ENCODE data around the gene HOXC6. TPM values are rescaled to one million over a fixed set of nuclear protein-coding genes. Genes with fewer than 3 reads are reported as not detected.

HOXC6 gene
- total RNA-seq, 4 donors from 2014 or later, result 3.6 to 17.3 (median 7.2) TPM

- Histone ChIP-seq H3K4me1 (peaks cover 0 to 99% (median 33%) of the 10 kb centered on the region in 4 donors), H3K4me3 (peak overlapping the region in 3 of 4 donors; percentile 1 to 40 (median 3)), H3K27ac (peak overlapping the region; percentile 65 to 99 (median 81)), H3K36me3 (peaks cover 0 to 7% (median 0%) of the 10 kb centered on the region in 3 donors), H3K9me3 (no peaks in the 10 kb centered on the region), H3K27me3 (peaks cover 0 to 63% of the 10 kb centered on the region in 2 donors)
- no peak for DNase-seq (ENCODE audit: low spot score in 2 of 2)
- TF ChIP-seq EP300 (IDR thresholded peaks at IDR 0.05) (no peak), POLR2A (IDR thresholded peaks at IDR 0.05) (no peak)
- TF ChIP-seq, protein P1, sequence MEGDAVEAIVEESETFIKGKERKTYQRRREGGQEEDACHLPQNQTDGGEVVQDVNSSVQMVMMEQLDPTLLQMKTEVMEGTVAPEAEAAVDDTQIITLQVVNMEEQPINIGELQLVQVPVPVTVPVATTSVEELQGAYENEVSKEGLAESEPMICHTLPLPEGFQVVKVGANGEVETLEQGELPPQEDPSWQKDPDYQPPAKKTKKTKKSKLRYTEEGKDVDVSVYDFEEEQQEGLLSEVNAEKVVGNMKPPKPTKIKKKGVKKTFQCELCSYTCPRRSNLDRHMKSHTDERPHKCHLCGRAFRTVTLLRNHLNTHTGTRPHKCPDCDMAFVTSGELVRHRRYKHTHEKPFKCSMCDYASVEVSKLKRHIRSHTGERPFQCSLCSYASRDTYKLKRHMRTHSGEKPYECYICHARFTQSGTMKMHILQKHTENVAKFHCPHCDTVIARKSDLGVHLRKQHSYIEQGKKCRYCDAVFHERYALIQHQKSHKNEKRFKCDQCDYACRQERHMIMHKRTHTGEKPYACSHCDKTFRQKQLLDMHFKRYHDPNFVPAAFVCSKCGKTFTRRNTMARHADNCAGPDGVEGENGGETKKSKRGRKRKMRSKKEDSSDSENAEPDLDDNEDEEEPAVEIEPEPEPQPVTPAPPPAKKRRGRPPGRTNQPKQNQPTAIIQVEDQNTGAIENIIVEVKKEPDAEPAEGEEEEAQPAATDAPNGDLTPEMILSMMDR (IDR thresholded peaks at IDR 0.05), result no peak
- WGBS, 2 donors, result 38 to 48% methylated on average over 52 to 53 of the region's 53 CpGs
Observed at GRCh38 chr12:54029529-54030441, 1.5 kb downstream of the HOXC6 start.

- Histone ChIP-seq H3K4me3 (peak overlapping the region in 2 of 4 donors; percentile 16 to 40), H3K9me3 (no peaks in the 10 kb centered on the region), H3K36me3 (peaks cover 0 to 7% (median 0%) of the 10 kb centered on the region in 3 donors), H3K27me3 (peaks cover 0 to 63% of the 10 kb centered on the region in 2 donors), H3K27ac (peak overlapping the region; percentile 65 to 99 (median 81)), H3K4me1 (peaks cover 0 to 99% (median 30%) of the 10 kb centered on the region in 4 donors)
- WGBS, 2 donors, result 44 to 48% methylated on average over 7 of the region's 7 CpGs
- TF ChIP-seq, protein P1 (IDR thresholded peaks at IDR 0.05), result no peak
- TF ChIP-seq EP300 (IDR thresholded peaks at IDR 0.05) (no peak), POLR2A (IDR thresholded peaks at IDR 0.05) (no peak)
- DNase-seq (ENCODE audit: low spot score in 2 of 2), result no peak
Observed at GRCh38 chr12:54030442-54030801, 2.2 kb downstream of the HOXC6 start.

DNA sequence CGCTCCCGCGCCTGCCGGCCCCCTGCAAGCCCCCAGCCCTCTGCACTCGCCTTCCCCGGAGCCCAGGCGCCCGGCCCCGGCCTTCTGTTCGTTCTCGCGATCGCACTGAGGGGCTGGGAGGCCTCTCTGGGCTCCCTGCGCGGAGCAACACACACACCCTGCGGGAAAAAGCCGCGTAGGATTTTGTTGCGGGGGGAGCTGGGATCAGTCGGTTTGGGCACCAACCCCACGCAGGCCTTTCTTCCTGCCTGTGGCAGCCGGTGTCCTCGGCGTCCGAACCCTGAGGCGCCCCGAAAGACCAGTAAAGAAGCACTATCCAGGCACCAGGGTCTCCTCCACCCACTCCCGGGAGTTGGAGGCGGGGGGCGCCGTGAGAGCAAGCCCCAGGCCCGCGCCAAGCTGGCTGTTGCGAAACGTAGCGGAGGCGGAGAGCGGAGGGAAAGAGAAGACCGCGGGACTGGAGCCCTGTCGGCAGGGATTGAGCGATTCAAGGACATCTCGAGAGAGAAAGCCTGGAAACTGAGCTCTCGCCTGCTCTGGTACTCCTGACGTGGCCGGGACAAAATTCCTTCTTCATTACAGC is 2.7 kb downstream of the HOXC6 start:
- peaks cover 0 to 99% (median 28%) of the 10 kb centered on the region in 4 donors for H3K4me1 ChIP-seq
- no peak for DNase-seq (ENCODE audit: low spot score in 2 of 2)
- peak in 1 of 2 donors; percentile 14 for TF ChIP-seq POLR2A (IDR thresholded peaks at IDR 0.05)
- peak in 1 of 2 donors; percentile 64 for TF ChIP-seq EP300 (IDR thresholded peaks at IDR 0.05)
- TF ChIP-seq, protein P1 (IDR thresholded peaks at IDR 0.05), result peak in 1 of 5 experiments; percentile 19
- H3K4me3 ChIP-seq, result peak overlapping the region in 3 of 4 donors; percentile 9 to 40 (median 16)
- H3K27ac ChIP-seq, result peak overlapping the region; percentile 65 to 99 (median 81)
- H3K36me3 ChIP-seq, result peaks cover 0 to 7% (median 0%) of the 10 kb centered on the region in 3 donors
- 44 to 48% methylated on average over 36 to 46 of the region's 46 CpGs for WGBS, 2 donors
- no peaks in the 10 kb centered on the region for H3K9me3 ChIP-seq
- H3K27me3 ChIP-seq, result peaks cover 0 to 59% of the 10 kb centered on the region in 2 donors

- DNase-seq (ENCODE audit: low spot score in 2 of 2), result no peak
- Histone ChIP-seq H3K4me3 (peak overlapping the region in 3 of 4 donors; percentile 9 to 40 (median 16)), H3K9me3 (no peaks in the 10 kb centered on the region), H3K36me3 (peaks cover 0 to 7% (median 0%) of the 10 kb centered on the region in 3 donors), H3K4me1 (peaks cover 0 to 97% (median 23%) of the 10 kb centered on the region in 4 donors), H3K27me3 (peaks cover 0 to 54% of the 10 kb centered on the region in 2 donors), H3K27ac (peak overlapping the region; percentile 65 to 99 (median 81))
- 63 to 64% methylated on average over 16 of the region's 16 CpGs for WGBS, 2 donors
- TF ChIP-seq EP300 (IDR thresholded peaks at IDR 0.05) (no peak), POLR2A (IDR thresholded peaks at IDR 0.05) (no peak)
- TF ChIP-seq, protein P1 (IDR thresholded peaks at IDR 0.05), result no peak
Observed at GRCh38 chr12:54031480-54031879, 3.2 kb downstream of the HOXC6 start.

Measured in tibial nerve (tissue), 4 donors.